Activated naive CD8-positive, alpha-beta T cell treated with anti-CD3 and anti-CD28 coated beads, Interleukin-2, amount 50 U/mL, for 24 hours (primary cell): ENCODE results near the gene RAD51B.

Experiments
- ATAC-seq: fragments of 150-1000 bp; cut with Tn5 transposase; one replicate; pipeline ENCODE4 v1.10.0; 2021
- DNase-seq: peaks from one replicate; pipeline ENCODE4 v3.0.0; 2021
- H3K27ac Mint-ChIP-seq: one replicate; pipeline ENCODE4 v1.8.0; 2021; ENCODE audit warnings: mild to moderate bottlenecking, mixed read lengths
- H3K27me3 Mint-ChIP-seq: one replicate; pipeline ENCODE4 v1.8.0; 2021; ENCODE audit warnings: mixed read lengths
- H3K36me3 Mint-ChIP-seq: one replicate; pipeline ENCODE4 v1.8.0; 2021; ENCODE audit warnings: low read depth, mixed read lengths
- H3K4me1 Mint-ChIP-seq: one replicate; pipeline ENCODE4 v1.8.0; 2021; ENCODE audit warnings: mixed read lengths
- H3K4me3 Mint-ChIP-seq: one replicate; pipeline ENCODE4 v1.8.0; 2021; ENCODE audit warnings: mild to moderate bottlenecking, moderate library complexity, mixed read lengths
- H3K9me3 Mint-ChIP-seq: one replicate; pipeline ENCODE4 v1.8.0; 2021; ENCODE audit warnings: mixed read lengths

The RAD51B gene

GRCh38 chr14:68192935-68193334 lies 373.4 kb downstream of the RAD51B start:
- DNase-seq (no peak), ATAC-seq (no peak)
- no peak overlapping the region for H3K4me3 Mint-ChIP-seq
- H3K27ac Mint-ChIP-seq, result no peak overlapping the region
- peaks cover 3% of the 10 kb centered on the region for H3K4me1 Mint-ChIP-seq
- H3K36me3 Mint-ChIP-seq, result no peaks in the 10 kb centered on the region
- no peaks in the 10 kb centered on the region for H3K9me3 Mint-ChIP-seq
- H3K27me3 Mint-ChIP-seq, result no peaks in the 10 kb centered on the region

GRCh38 chr14:68193970-68194681 lies 374.5 kb downstream of the RAD51B start:
- H3K27ac Mint-ChIP-seq, result no peak overlapping the region
- peaks cover 3% of the 10 kb centered on the region for H3K4me1 Mint-ChIP-seq
- no peak overlapping the region for H3K4me3 Mint-ChIP-seq
- no peak for ATAC-seq
- H3K9me3 Mint-ChIP-seq, result no peaks in the 10 kb centered on the region
- H3K27me3 Mint-ChIP-seq, result no peaks in the 10 kb centered on the region
- H3K36me3 Mint-ChIP-seq, result no peaks in the 10 kb centered on the region
- DNase-seq, result no peak

- H3K36me3 Mint-ChIP-seq, result no peaks in the 10 kb centered on the region
- DNase-seq (no peak), ATAC-seq (no peak)
- H3K27me3 Mint-ChIP-seq, result no peaks in the 10 kb centered on the region
- H3K4me3 Mint-ChIP-seq, result no peak overlapping the region
- H3K9me3 Mint-ChIP-seq, result no peaks in the 10 kb centered on the region
- no peak overlapping the region for H3K27ac Mint-ChIP-seq
- H3K4me1 Mint-ChIP-seq, result peaks cover 3% of the 10 kb centered on the region
Observed at GRCh38 chr14:68195126-68195525, 375.5 kb downstream of the RAD51B start.

- H3K36me3 Mint-ChIP-seq, result peaks cover 3% of the 10 kb centered on the region
- ATAC-seq (no peak), DNase-seq (no peak)
- H3K9me3 Mint-ChIP-seq, result no peaks in the 10 kb centered on the region
- H3K4me3 Mint-ChIP-seq, result no peak overlapping the region
- no peak overlapping the region for H3K27ac Mint-ChIP-seq
- no peaks in the 10 kb centered on the region for H3K27me3 Mint-ChIP-seq
- peaks cover 6% of the 10 kb centered on the region for H3K4me1 Mint-ChIP-seq
Observed at GRCh38 chr14:68198713-68199495, 379.3 kb downstream of the RAD51B start.

- peaks cover 8% of the 10 kb centered on the region for H3K4me1 Mint-ChIP-seq
- H3K27me3 Mint-ChIP-seq, result no peaks in the 10 kb centered on the region
- H3K36me3 Mint-ChIP-seq, result peaks cover 3% of the 10 kb centered on the region
- no peak for ATAC-seq
- no peaks in the 10 kb centered on the region for H3K9me3 Mint-ChIP-seq
- H3K4me3 Mint-ChIP-seq, result no peak overlapping the region
- DNase-seq, result no peak
- no peak overlapping the region for H3K27ac Mint-ChIP-seq
Observed at GRCh38 chr14:68199554-68200151, 380.1 kb downstream of the RAD51B start.

- Mint-ChIP-seq H3K9me3 (no peaks in the 10 kb centered on the region), H3K27ac (no peak overlapping the region), H3K27me3 (no peaks in the 10 kb centered on the region), H3K36me3 (peaks cover 5% of the 10 kb centered on the region), H3K4me3 (no peak overlapping the region), H3K4me1 (peaks cover 10% of the 10 kb centered on the region)
- ATAC-seq (no peak), DNase-seq (no peak)
Observed at GRCh38 chr14:68203871-68204270, 384.3 kb downstream of the RAD51B start.

GRCh38 chr14:68208218-68208617 lies 388.6 kb downstream of the RAD51B start:
- H3K27ac Mint-ChIP-seq, result no peak overlapping the region
- ATAC-seq, result no peak

GRCh38 chr14:68208626-68209317 lies 389.2 kb downstream of the RAD51B start:
- Mint-ChIP-seq H3K36me3 (peaks cover 2% of the 10 kb centered on the region), H3K4me1 (peaks cover 57% of the 10 kb centered on the region), H3K4me3 (no peak overlapping the region), H3K27me3 (no peaks in the 10 kb centered on the region), H3K27ac (peak overlapping the region; percentile 48), H3K9me3 (no peaks in the 10 kb centered on the region)
- no peak for ATAC-seq
- DNase-seq, result no peak

More at GRCh38 chr14:68208218-68208617, 388.6 kb downstream of the RAD51B start:
- Mint-ChIP-seq H3K27me3 (no peaks in the 10 kb centered on the region), H3K4me1 (peaks cover 54% of the 10 kb centered on the region), H3K36me3 (peaks cover 2% of the 10 kb centered on the region), H3K9me3 (no peaks in the 10 kb centered on the region), H3K4me3 (no peak overlapping the region)
- no peak for DNase-seq

- Mint-ChIP-seq H3K4me1 (peaks cover 72% of the 10 kb centered on the region), H3K36me3 (no peaks in the 10 kb centered on the region), H3K27me3 (no peaks in the 10 kb centered on the region), H3K27ac (peak overlapping the region; percentile 80), H3K9me3 (no peaks in the 10 kb centered on the region), H3K4me3 (peak overlapping the region; percentile 56)
- DNase-seq, result peak; percentile 47
- peak; percentile 96 for ATAC-seq
Observed at GRCh38 chr14:68210729-68211299, 391.2 kb downstream of the RAD51B start.

- H3K27ac Mint-ChIP-seq, result peak overlapping the region; percentile 80
- H3K36me3 Mint-ChIP-seq, result no peaks in the 10 kb centered on the region
- DNase-seq (no peak), ATAC-seq (no peak)
- peaks cover 73% of the 10 kb centered on the region for H3K4me1 Mint-ChIP-seq
- no peaks in the 10 kb centered on the region for H3K9me3 Mint-ChIP-seq
- H3K27me3 Mint-ChIP-seq, result no peaks in the 10 kb centered on the region
- no peak overlapping the region for H3K4me3 Mint-ChIP-seq
Observed at GRCh38 chr14:68211421-68211820, 391.8 kb downstream of the RAD51B start.

GRCh38 chr14:68211886-68212285 lies 392.3 kb downstream of the RAD51B start:
- DNase-seq (no peak), ATAC-seq (no peak)
- H3K4me1 Mint-ChIP-seq, result peaks cover 75% of the 10 kb centered on the region
- H3K4me3 Mint-ChIP-seq, result no peak overlapping the region
- no peaks in the 10 kb centered on the region for H3K36me3 Mint-ChIP-seq
- no peaks in the 10 kb centered on the region for H3K9me3 Mint-ChIP-seq
- peak overlapping the region; percentile 53 for H3K27ac Mint-ChIP-seq
- H3K27me3 Mint-ChIP-seq, result no peaks in the 10 kb centered on the region

GRCh38 chr14:68212361-68212760 lies 392.8 kb downstream of the RAD51B start:
- no peak for ATAC-seq
- peaks cover 75% of the 10 kb centered on the region for H3K4me1 Mint-ChIP-seq
- H3K4me3 Mint-ChIP-seq, result no peak overlapping the region
- H3K27ac Mint-ChIP-seq, result peak overlapping the region; percentile 60
- H3K9me3 Mint-ChIP-seq, result no peaks in the 10 kb centered on the region
- no peaks in the 10 kb centered on the region for H3K27me3 Mint-ChIP-seq
- no peak for DNase-seq
- H3K36me3 Mint-ChIP-seq, result no peaks in the 10 kb centered on the region

- no peaks in the 10 kb centered on the region for H3K27me3 Mint-ChIP-seq
- ATAC-seq (no peak), DNase-seq (no peak)
- peak overlapping the region; percentile 33 for H3K27ac Mint-ChIP-seq
- H3K4me1 Mint-ChIP-seq, result peaks cover 64% of the 10 kb centered on the region
- no peaks in the 10 kb centered on the region for H3K9me3 Mint-ChIP-seq
- H3K36me3 Mint-ChIP-seq, result no peaks in the 10 kb centered on the region
- H3K4me3 Mint-ChIP-seq, result no peak overlapping the region
Observed at GRCh38 chr14:68214431-68214830, 394.9 kb downstream of the RAD51B start.

- no peak overlapping the region for H3K4me3 Mint-ChIP-seq
- H3K27me3 Mint-ChIP-seq, result no peaks in the 10 kb centered on the region
- H3K36me3 Mint-ChIP-seq, result no peaks in the 10 kb centered on the region
- peaks cover 52% of the 10 kb centered on the region for H3K4me1 Mint-ChIP-seq
- no peak for DNase-seq
- H3K9me3 Mint-ChIP-seq, result no peaks in the 10 kb centered on the region
- peak overlapping the region; percentile 29 for H3K27ac Mint-ChIP-seq
- no peak for ATAC-seq
Observed at GRCh38 chr14:68215629-68216028, 396.1 kb downstream of the RAD51B start.
